Epithelial cell of proximal tubule (primary cell): Measurements from ENCODE around the gene DRAXIN. TPM values are rescaled to one million over a fixed set of nuclear protein-coding genes. Genes with fewer than 3 reads are reported as not detected.

ENCODE experiments used
- DNase-seq: peaks from one replicate; pipeline ENCODE4 v3.0.0-alpha.2; 2011; ENCODE audit warnings: low read depth
- H3K4me3 ChIP-seq: 2 replicates; pipeline ENCODE4 v1.5.1; 2011; ENCODE audit warnings: low read depth, mild to moderate bottlenecking, low read length
- total RNA-seq: library from RNA; depleted of rRNA; stranded (reverse); fragments of >200 nt; gene quantifications from 2 replicates; pipeline ENCODE4 v1.2.3, GENCODE V29; 2015
- TF ChIP-seq, protein P1 (sequence below): conservative IDR thresholded peaks from 2 replicates; pipeline ENCODE4 v1.5.1; 2012; ENCODE audit warnings: low read depth, mild to moderate bottlenecking, low read length

Gene DRAXIN
- total RNA-seq, 1 donor from 2014 or later, result 0.12 TPM

- TF ChIP-seq, protein P1, sequence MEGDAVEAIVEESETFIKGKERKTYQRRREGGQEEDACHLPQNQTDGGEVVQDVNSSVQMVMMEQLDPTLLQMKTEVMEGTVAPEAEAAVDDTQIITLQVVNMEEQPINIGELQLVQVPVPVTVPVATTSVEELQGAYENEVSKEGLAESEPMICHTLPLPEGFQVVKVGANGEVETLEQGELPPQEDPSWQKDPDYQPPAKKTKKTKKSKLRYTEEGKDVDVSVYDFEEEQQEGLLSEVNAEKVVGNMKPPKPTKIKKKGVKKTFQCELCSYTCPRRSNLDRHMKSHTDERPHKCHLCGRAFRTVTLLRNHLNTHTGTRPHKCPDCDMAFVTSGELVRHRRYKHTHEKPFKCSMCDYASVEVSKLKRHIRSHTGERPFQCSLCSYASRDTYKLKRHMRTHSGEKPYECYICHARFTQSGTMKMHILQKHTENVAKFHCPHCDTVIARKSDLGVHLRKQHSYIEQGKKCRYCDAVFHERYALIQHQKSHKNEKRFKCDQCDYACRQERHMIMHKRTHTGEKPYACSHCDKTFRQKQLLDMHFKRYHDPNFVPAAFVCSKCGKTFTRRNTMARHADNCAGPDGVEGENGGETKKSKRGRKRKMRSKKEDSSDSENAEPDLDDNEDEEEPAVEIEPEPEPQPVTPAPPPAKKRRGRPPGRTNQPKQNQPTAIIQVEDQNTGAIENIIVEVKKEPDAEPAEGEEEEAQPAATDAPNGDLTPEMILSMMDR, result no peak
- DNase-seq, result no peak
- no peak overlapping the region for H3K4me3 ChIP-seq
These were observed 7.4 kb upstream of the DRAXIN start for GRCh38 chr1:11684070-11684469.

DNA sequence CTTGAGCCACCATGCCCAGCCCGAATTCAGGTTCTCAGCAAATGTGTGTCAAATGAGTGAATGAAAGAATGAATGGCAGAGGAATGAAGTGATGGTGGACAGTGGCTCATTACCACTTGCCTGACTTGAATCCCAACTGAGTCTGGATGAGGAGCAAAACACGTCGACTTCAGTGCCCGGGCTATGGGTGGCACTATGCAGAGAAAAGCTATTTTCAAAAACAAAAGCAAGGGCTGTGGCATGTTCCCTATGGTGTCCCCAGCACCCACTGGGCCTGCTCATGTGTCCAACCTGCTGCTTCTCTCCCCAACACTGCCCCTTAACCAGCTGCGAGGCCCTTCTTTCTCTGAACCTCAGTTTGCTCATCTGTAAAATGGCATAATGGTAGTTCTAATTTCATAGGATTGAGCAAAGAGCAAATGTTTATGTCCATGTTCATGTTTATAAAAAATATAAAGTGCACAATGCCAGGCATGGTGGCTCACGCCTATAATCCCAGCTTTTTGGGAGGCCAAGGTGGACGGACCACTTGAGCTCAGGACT, 6.2 kb upstream of the DRAXIN start:
- no peak overlapping the region for H3K4me3 ChIP-seq
- TF ChIP-seq, protein P1, result no peak
- DNase-seq, result no peak

GRCh38 chr1:11688506-11688905, 3.0 kb upstream of the DRAXIN start:
- no peak for DNase-seq
- TF ChIP-seq, protein P1, result no peak
- no peak overlapping the region for H3K4me3 ChIP-seq

DNA sequence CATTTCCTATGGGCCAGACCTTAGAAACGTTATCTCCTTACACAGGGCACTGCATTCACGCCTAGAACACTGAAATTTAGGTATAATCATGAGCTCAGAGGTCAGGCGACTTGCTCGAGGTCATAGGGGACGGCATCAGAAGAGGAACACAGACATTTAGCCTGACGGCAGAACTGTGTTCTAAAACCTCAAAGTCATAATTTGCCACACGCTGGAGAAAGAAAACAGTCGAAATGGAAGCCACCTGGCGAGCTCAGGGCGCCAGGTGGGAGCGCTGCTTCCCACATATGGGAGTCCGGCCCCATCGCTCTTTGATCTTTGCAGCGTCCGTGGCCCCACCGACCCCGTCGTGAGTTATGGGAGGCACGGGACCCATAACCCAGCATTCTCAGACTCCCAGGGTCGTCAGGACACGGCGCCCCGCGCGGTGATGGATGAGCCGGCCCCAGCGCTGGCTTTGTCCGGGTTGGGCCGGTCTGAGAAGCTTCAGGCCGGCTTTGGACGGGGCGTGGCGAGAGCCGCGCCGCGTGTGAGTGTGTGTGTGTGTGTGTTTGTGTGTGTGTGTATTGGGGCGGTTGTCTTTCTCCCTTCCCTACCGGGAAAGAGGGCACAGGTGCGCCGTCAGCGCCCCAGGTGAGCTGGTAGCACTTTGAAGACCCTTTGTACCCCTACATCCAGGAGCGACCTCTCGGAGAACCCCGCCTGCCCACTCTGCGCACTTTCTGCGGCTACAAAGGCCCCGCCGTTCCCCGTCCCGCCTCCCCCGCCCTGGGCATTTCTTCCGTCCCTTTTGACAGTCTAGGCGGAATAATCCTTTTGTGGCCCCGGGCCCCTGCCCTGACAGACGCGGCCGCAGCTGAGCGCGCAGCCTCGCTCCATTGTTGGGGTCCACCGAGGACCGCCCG, 861 bp upstream of the DRAXIN start:
- TF ChIP-seq, protein P1, result no peak
- no peak for DNase-seq
- H3K4me3 ChIP-seq, result peak overlapping the region; percentile 19

DNA sequence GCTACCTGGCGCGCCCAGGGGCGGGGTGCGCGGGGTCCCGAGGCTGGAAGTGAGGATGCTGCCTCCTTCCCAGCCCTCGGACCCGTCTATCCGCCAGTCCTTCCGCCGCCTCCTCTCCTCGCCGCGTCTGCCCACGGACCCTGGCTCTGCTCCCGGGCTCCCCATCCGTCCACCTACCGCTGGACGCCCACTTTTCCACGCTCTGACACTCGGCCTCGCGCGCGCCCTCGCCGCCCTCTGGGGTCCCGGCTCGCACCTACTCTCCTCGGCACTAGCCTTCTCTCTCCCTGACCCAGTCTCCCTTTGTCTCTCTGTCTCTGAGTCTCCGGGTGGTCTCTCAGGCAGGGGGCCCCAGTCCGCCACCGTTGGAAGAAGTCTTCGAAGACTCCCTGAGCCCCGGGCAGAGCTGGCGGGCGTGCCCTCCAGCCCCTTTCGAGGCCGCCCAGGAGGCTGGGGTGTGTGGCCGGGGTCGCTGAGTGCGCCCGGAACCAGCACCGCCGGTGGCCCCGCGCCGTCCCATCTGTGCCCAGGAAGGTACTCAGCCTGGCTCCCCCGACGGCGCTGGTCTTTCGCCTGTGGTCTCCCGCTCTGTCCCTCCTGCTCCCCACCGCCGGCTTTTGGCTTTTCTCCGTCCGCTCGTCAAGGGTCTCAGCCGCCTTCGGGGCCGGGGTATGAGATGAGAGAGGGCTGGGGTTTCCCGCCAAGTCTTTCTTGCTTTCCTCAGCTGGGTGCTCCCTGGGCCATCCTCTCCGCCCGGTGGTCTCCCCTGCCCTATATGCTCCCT, 610 bp downstream of the DRAXIN start:
- TF ChIP-seq, protein P1, result no peak
- no peak for DNase-seq
- H3K4me3 ChIP-seq, result no peak overlapping the region

DNA sequence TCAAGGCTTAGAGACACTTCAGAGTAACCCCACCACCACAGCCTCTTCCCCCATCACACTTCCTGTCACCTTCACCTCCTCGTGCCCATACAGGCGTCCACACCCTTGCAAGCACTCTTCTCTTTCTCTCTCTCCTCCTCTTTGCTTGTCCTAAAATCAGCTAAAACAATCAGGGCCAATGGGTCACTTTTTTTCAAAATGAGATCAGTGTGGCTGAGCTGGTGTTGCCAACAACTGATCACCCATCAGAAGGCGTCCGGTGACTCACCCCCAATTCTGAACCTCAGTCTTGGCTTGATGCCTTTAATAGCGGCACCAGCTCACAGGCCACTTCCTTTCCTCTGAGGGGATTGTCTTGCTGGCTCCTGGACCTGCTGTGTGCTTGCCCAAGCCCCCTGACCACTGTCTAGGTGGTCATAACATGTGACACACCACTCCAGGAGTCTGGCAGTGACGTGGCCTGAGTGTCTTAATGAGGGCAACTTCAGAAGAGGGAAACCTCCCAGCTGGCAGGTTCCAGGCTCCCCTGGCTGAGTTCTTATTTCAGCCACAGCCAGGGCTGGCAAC, 1.6 kb downstream of the DRAXIN start:
- peak; percentile 26 for DNase-seq
- no peak overlapping the region for H3K4me3 ChIP-seq
- TF ChIP-seq, protein P1, result no peak
